Neural crest cell (in vitro differentiated cells): ENCODE data around the gene GRIPAP1. TPM values are rescaled to one million over a fixed set of nuclear protein-coding genes. Genes with fewer than 3 reads are reported as not detected.
"Not testable (repeated sequence)": the region's sequence is repeated elsewhere in the genome, so short reads cannot be mapped to it uniquely, and the experiment has no call there.

ENCODE experiments used
- DNase-seq: peaks from one replicate; pipeline ENCODE4 v3.0.0; 2021; ENCODE audit warnings: low read depth, mixed read lengths, low spot score
- H3K27ac Mint-ChIP-seq: one replicate; pipeline ENCODE4 v1.8.0; 2021; ENCODE audit warnings: mild to moderate bottlenecking, mixed read lengths; ENCODE audit not compliant: unreplicated experiment
- H3K27me3 Mint-ChIP-seq: 2 replicates; pipeline ENCODE4 v1.8.0; 2021; ENCODE audit warnings: low read depth, mild to moderate bottlenecking, mixed read lengths
- H3K36me3 Mint-ChIP-seq: 2 replicates; pipeline ENCODE4 v1.8.0; 2021; ENCODE audit warnings: low read depth, mild to moderate bottlenecking, mixed read lengths
- H3K4me1 Mint-ChIP-seq: 2 replicates; pipeline ENCODE4 v1.8.0; 2021; ENCODE audit warnings: mixed read lengths
- H3K4me3 Mint-ChIP-seq: one replicate; pipeline ENCODE4 v1.8.0; 2021; ENCODE audit warnings: mild to moderate bottlenecking, mixed read lengths
- H3K9me3 Mint-ChIP-seq: 2 replicates; pipeline ENCODE4 v1.8.0; 2021; ENCODE audit warnings: mixed read lengths
- total RNA-seq: library from RNA; stranded (reverse); gene quantifications from 2 replicates; pipeline ENCODE4 v1.2.1, GENCODE V29; 2021
- TF ChIP-seq, protein P1 (sequence below): fragments of 200-600 bp; sonication (generic); conservative IDR thresholded peaks from 2 replicates; pipeline ENCODE4 v1.5.0; 2021; ENCODE audit warnings: antibody characterized with exemption, mild to moderate bottlenecking

The GRIPAP1 gene
- total RNA-seq, 1 donor from 2014 or later, result 63.2 TPM

- peak overlapping the region; percentile 21 for H3K4me3 Mint-ChIP-seq
- no peaks in the 10 kb centered on the region for H3K4me1 Mint-ChIP-seq
- no peaks in the 10 kb centered on the region for H3K27me3 Mint-ChIP-seq
- H3K36me3 Mint-ChIP-seq, result peaks cover 12% of the 10 kb centered on the region
- DNase-seq, result no peak
- H3K27ac Mint-ChIP-seq, result no peak overlapping the region
- TF ChIP-seq, protein P1, sequence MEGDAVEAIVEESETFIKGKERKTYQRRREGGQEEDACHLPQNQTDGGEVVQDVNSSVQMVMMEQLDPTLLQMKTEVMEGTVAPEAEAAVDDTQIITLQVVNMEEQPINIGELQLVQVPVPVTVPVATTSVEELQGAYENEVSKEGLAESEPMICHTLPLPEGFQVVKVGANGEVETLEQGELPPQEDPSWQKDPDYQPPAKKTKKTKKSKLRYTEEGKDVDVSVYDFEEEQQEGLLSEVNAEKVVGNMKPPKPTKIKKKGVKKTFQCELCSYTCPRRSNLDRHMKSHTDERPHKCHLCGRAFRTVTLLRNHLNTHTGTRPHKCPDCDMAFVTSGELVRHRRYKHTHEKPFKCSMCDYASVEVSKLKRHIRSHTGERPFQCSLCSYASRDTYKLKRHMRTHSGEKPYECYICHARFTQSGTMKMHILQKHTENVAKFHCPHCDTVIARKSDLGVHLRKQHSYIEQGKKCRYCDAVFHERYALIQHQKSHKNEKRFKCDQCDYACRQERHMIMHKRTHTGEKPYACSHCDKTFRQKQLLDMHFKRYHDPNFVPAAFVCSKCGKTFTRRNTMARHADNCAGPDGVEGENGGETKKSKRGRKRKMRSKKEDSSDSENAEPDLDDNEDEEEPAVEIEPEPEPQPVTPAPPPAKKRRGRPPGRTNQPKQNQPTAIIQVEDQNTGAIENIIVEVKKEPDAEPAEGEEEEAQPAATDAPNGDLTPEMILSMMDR, result no peak
- no peaks in the 10 kb centered on the region for H3K9me3 Mint-ChIP-seq
Observed at GRCh38 chrX:48992341-48992740, 9.7 kb downstream of the GRIPAP1 start.

DNA sequence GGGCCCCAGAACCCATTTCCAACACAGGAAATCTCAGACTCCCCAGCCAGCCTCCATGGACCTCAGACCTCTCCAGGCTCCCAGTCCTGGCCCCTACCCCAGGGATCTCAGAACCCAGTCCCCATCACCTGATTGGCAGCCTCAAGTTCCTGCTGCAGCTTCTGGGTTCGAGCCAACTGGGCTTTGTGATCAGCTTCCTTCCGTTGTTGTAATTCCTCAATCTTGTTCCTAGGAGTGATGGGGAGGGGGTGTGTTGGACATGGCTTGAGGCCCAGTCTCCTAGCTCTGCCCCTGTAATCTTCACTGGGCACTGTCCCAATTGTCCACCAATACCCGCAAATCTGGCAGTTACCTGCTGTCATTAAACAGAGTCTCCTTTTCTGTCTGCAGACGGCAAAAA is 12.6 kb downstream of the GRIPAP1 start:
- Mint-ChIP-seq H3K27ac (no peak overlapping the region), H3K27me3 (no peaks in the 10 kb centered on the region), H3K36me3 (peaks cover 10% of the 10 kb centered on the region), H3K4me3 (no peak overlapping the region), H3K4me1 (no peaks in the 10 kb centered on the region), H3K9me3 (no peaks in the 10 kb centered on the region)
- no peak for DNase-seq
- TF ChIP-seq, protein P1, result no peak

GRCh38 chrX:48983896-48984295 is 18.2 kb downstream of the GRIPAP1 start:
- H3K9me3 Mint-ChIP-seq, result no peaks in the 10 kb centered on the region

DNA sequence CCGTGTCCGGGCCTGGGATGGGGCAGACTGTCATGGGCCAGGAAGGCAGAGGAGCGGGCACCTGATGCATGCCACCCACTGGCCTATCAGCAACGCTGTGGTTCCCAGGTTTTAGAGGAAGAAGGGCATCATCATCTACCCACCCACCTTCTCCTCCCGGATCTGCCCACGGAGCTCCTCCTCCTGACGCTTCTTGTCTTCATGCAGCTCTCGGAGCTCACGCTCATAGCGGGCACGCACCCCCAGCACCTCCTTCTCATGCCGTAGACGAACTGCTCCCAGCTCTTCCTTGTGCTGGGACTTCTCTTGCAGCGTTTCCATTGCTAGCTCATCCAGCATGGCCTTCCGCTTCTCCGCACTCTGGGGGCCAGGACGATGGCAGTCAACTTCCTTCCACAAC is 19.0 kb downstream of the GRIPAP1 start:
- no peak for DNase-seq
- H3K27me3 Mint-ChIP-seq, result no peaks in the 10 kb centered on the region
- H3K27ac Mint-ChIP-seq, result no peak overlapping the region
- H3K36me3 Mint-ChIP-seq, result peaks cover 20% of the 10 kb centered on the region
- H3K4me1 Mint-ChIP-seq, result no peaks in the 10 kb centered on the region
- H3K4me3 Mint-ChIP-seq, result no peak overlapping the region
- TF ChIP-seq, protein P1, result no peak
- no peaks in the 10 kb centered on the region for H3K9me3 Mint-ChIP-seq

More at GRCh38 chrX:48983896-48984295, 18.2 kb downstream of the GRIPAP1 start:
- Mint-ChIP-seq H3K27me3 (no peaks in the 10 kb centered on the region), H3K4me3 (no peak overlapping the region), H3K36me3 (peaks cover 21% of the 10 kb centered on the region), H3K27ac (no peak overlapping the region), H3K4me1 (no peaks in the 10 kb centered on the region)
- TF ChIP-seq, protein P1, result no peak
- DNase-seq, result no peak

DNA sequence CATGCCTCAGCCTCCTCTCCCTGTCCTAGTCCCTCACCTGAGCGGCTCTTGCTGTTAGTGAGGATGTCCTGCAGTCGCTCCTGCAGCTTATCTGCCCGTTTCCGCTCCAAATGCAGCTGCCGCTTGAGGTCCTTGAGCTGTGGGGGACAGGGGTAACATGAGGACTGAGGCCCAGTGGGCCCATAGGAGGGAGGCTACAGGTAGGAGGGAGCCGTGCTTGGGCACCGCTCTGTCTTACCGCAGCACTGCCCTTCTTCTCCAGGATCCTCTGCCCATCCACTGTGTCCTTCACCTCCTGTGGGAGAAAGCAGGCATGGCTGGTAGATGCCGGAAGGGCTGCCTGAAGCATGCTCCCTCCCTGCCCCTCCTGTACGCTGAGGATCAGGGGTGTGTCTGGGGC is 20.9 kb downstream of the GRIPAP1 start:
- Mint-ChIP-seq H3K9me3 (no peaks in the 10 kb centered on the region), H3K27me3 (no peaks in the 10 kb centered on the region), H3K27ac (no peak overlapping the region), H3K36me3 (peaks cover 20% of the 10 kb centered on the region), H3K4me3 (no peak overlapping the region), H3K4me1 (no peaks in the 10 kb centered on the region)
- DNase-seq, result no peak
- TF ChIP-seq, protein P1, result no peak

- H3K27me3 Mint-ChIP-seq, H3K4me3 Mint-ChIP-seq, H3K4me1 Mint-ChIP-seq, H3K27ac Mint-ChIP-seq, H3K9me3 Mint-ChIP-seq, DNase-seq: not testable (repeated sequence)
- H3K36me3 Mint-ChIP-seq, result peaks cover 20% of the 10 kb centered on the region
Observed at GRCh38 chrX:48980341-48980740, 21.7 kb downstream of the GRIPAP1 start.
